ENCODE data around the gene KIAA0408. TPM values are rescaled to one million over a fixed set of nuclear protein-coding genes. Genes with fewer than 3 reads are reported as not detected.

KIAA0408 gene
- total RNA-seq, 2 donors from 2014 or later, result 1.5 to 6.3 TPM

DNA sequence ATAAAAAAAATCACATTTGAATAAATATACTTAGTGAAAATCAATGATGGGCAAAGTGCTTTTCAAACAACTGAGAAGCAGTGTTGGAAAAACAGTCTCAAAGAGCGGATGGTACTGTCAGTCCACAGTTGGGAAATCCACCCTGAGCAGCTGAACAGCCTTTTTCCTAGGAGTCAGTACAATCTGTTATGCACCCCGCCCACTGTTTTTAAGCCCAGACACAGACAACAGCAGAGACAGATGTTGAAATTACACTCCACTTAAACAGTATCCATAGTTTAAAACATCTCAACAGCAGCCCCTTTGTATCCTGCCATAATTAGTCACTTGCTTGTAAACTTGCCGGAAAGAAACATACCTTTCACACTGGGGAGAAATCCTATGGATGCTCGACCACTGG lies 372 bp downstream of the KIAA0408 start:
- TF ChIP-seq, protein P1, sequence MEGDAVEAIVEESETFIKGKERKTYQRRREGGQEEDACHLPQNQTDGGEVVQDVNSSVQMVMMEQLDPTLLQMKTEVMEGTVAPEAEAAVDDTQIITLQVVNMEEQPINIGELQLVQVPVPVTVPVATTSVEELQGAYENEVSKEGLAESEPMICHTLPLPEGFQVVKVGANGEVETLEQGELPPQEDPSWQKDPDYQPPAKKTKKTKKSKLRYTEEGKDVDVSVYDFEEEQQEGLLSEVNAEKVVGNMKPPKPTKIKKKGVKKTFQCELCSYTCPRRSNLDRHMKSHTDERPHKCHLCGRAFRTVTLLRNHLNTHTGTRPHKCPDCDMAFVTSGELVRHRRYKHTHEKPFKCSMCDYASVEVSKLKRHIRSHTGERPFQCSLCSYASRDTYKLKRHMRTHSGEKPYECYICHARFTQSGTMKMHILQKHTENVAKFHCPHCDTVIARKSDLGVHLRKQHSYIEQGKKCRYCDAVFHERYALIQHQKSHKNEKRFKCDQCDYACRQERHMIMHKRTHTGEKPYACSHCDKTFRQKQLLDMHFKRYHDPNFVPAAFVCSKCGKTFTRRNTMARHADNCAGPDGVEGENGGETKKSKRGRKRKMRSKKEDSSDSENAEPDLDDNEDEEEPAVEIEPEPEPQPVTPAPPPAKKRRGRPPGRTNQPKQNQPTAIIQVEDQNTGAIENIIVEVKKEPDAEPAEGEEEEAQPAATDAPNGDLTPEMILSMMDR (IDR thresholded peaks at IDR 0.05), result no peak
- TF ChIP-seq POLR2AphosphoS5 (IDR thresholded peaks at IDR 0.05), result no peak
- TF ChIP-seq POLR2A (IDR thresholded peaks at IDR 0.05), result no peak
- peak overlapping the region; percentile 20 to 26 for H3K4me3 ChIP-seq
- intact Hi-C loops (cut with DNase I), result loop anchor here (2.0 to 5.0 kb wide), 2 partner anchors 67 to 116 kb away; partner anchors contain the start of gene ECHDC1

GRCh38 chr6:127458222-127458621 lies 967 bp downstream of the KIAA0408 start:
- H3K4me3 ChIP-seq, result peak overlapping the region in 1 of 2 donors; percentile 26
- WGBS, result 21% methylated on average over 3 of the region's 3 CpGs
- no peaks in the 10 kb centered on the region for H3K36me3 ChIP-seq
- TF ChIP-seq POLR2A (IDR thresholded peaks at IDR 0.05) (no peak), POLR2AphosphoS5 (IDR thresholded peaks at IDR 0.05) (no peak)
- TF ChIP-seq, protein P1 (IDR thresholded peaks at IDR 0.05), result no peak
- no peaks in the 10 kb centered on the region for H3K4me1 ChIP-seq (replicated peaks)
- H3K9me3 ChIP-seq, result no peaks in the 10 kb centered on the region
- no peak for DNase-seq (ENCODE audit: low spot score)
- peak overlapping the region; percentile 83 to 88 for H3K27ac ChIP-seq
- intact Hi-C loops (cut with DNase I), result loop anchor here (2.0 to 5.0 kb wide), 2 partner anchors 66 to 115 kb away; partner anchors contain the start of gene ECHDC1
- no peaks in the 10 kb centered on the region for H3K27me3 ChIP-seq (replicated peaks; ENCODE audit: insufficient read depth)

More for the DNA sequence above, 372 bp downstream of the KIAA0408 start:
- WGBS, result 23% methylated on average over 4 of the region's 4 CpGs
- no peak for DNase-seq (ENCODE audit: low spot score)
- Histone ChIP-seq H3K27me3 (replicated peaks; ENCODE audit: insufficient read depth) (no peaks in the 10 kb centered on the region), H3K27ac (peak overlapping the region; percentile 83 to 88), H3K36me3 (no peaks in the 10 kb centered on the region), H3K9me3 (no peaks in the 10 kb centered on the region), H3K4me1 (replicated peaks) (no peaks in the 10 kb centered on the region)

- H3K27ac ChIP-seq, result peak overlapping the region; percentile 12 to 49
- 37% methylated on average over 3 of the region's 3 CpGs for WGBS
- intact Hi-C loops (cut with DNase I), result loop anchor here (2.0 to 5.0 kb wide), 2 partner anchors 65 to 115 kb away; partner anchors contain the start of gene ECHDC1
Measured at GRCh38 chr6:127457456-127458064, 1.6 kb downstream of the KIAA0408 start.

DNA sequence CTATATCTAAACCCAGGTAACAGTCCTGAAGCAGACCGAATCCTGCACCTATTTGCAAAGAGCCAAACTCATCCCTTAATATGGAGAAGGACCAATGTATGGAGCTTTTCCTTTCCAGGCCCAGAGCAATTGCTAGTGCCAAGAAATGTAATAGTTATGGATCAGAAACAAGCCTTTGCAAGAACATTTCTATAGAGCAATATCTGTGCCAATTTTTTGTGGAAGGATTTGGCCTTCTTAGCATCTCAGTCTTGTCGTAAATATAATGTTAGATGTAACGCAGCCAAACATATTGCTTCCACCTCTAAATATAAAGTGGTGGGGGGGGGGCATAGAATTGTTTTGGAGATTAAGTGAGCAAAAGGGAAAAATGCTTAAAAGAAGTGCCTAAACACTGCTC lies 2.7 kb downstream of the KIAA0408 start:
- Histone ChIP-seq H3K4me3 (no peak overlapping the region), H3K4me1 (replicated peaks) (no peaks in the 10 kb centered on the region), H3K9me3 (no peaks in the 10 kb centered on the region), H3K27ac (peak overlapping the region in 1 of 2 donors; percentile 12), H3K36me3 (no peaks in the 10 kb centered on the region), H3K27me3 (replicated peaks; ENCODE audit: insufficient read depth) (no peaks in the 10 kb centered on the region)
- intact Hi-C loops (cut with DNase I), result loop anchor here (5.0 kb wide), 1 partner anchor 64 kb away; no protein-coding TSS in a partner anchor
- no peak for DNase-seq (ENCODE audit: low spot score)
- TF ChIP-seq POLR2AphosphoS5 (IDR thresholded peaks at IDR 0.05), result no peak
- TF ChIP-seq, protein P1 (IDR thresholded peaks at IDR 0.05), result no peak
- 35% methylated on average over 3 of the region's 3 CpGs for WGBS

More at GRCh38 chr6:127457456-127458064, 1.6 kb downstream of the KIAA0408 start:
- Histone ChIP-seq H3K4me3 (peak overlapping the region in 1 of 2 donors; percentile 26), H3K9me3 (no peaks in the 10 kb centered on the region), H3K4me1 (replicated peaks) (no peaks in the 10 kb centered on the region), H3K36me3 (no peaks in the 10 kb centered on the region), H3K27me3 (replicated peaks; ENCODE audit: insufficient read depth) (no peaks in the 10 kb centered on the region)
- TF ChIP-seq, protein P1 (IDR thresholded peaks at IDR 0.05), result no peak
- TF ChIP-seq POLR2AphosphoS5 (IDR thresholded peaks at IDR 0.05), result peak; percentile 74
- no peak for DNase-seq (ENCODE audit: low spot score)

Measured in prostate gland (tissue), 2 donors.